MM.1S (cell line): Measurements from ENCODE around the gene STEAP4.

Experiments
- EZH2 ChIP-seq: fragments of 300-600 bp; sonication (generic); optimal IDR thresholded peaks from 2 replicates; pipeline ENCODE3; 2017; ENCODE audit warnings: low read depth, mild to moderate bottlenecking, antibody characterized with exemption, low read length, mixed read lengths
- TF ChIP-seq, protein P1 (sequence below): fragments of 300-600 bp; sonication (generic); IDR thresholded peaks from 2 replicates; pipeline ENCODE4 v1.5.1; 2016; ENCODE audit warnings: antibody characterized with exemption, low read length, mixed read lengths

GRCh38 chr7:88346357-88346756, 39.7 kb upstream of the STEAP4 start:
- TF ChIP-seq, protein P1, sequence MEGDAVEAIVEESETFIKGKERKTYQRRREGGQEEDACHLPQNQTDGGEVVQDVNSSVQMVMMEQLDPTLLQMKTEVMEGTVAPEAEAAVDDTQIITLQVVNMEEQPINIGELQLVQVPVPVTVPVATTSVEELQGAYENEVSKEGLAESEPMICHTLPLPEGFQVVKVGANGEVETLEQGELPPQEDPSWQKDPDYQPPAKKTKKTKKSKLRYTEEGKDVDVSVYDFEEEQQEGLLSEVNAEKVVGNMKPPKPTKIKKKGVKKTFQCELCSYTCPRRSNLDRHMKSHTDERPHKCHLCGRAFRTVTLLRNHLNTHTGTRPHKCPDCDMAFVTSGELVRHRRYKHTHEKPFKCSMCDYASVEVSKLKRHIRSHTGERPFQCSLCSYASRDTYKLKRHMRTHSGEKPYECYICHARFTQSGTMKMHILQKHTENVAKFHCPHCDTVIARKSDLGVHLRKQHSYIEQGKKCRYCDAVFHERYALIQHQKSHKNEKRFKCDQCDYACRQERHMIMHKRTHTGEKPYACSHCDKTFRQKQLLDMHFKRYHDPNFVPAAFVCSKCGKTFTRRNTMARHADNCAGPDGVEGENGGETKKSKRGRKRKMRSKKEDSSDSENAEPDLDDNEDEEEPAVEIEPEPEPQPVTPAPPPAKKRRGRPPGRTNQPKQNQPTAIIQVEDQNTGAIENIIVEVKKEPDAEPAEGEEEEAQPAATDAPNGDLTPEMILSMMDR = no peak
- TF ChIP-seq EZH2 = no peak
